Upper lobe of right lung (tissue), 1 donor: ENCODE results near the gene CD4. TPM values are rescaled to one million over a fixed set of nuclear protein-coding genes. Genes with fewer than 3 reads are reported as not detected.

ENCODE experiments used
- ATAC-seq: fragments of 200-7000 bp; cut with Tn5 transposase; one replicate; pipeline ENCODE4 v1.9.1; 2020; ENCODE audit warnings: mild to moderate bottlenecking, moderate library complexity
- DNase-seq: peaks from one replicate; pipeline ENCODE4 v3.0.0-alpha.2; 2020
- H3K27ac ChIP-seq: fragments of 200-600 bp; one replicate; pipeline ENCODE4 v1.8.0; 2022
- H3K27me3 ChIP-seq: fragments of 200-600 bp; one replicate; pipeline ENCODE4 v1.8.0; 2022; ENCODE audit warnings: mild to moderate bottlenecking
- H3K36me3 ChIP-seq: fragments of 200-600 bp; one replicate; pipeline ENCODE4 v1.8.0; 2022
- H3K4me1 ChIP-seq: fragments of 200-600 bp; one replicate; pipeline ENCODE4 v1.8.0; 2022
- H3K4me3 ChIP-seq: fragments of 200-600 bp; one replicate; pipeline ENCODE4 v1.8.0; 2022; ENCODE audit warnings: mild to moderate bottlenecking
- H3K9me3 ChIP-seq: fragments of 200-600 bp; one replicate; pipeline ENCODE4 v1.8.0; 2022
- intact Hi-C: fragments of 100-400 bp; cut with DNase I; formaldehyde crosslinking; loops from one replicate; pipeline ENCODE4 v1.11.0; 2022
- total RNA-seq: library from RNA; stranded (reverse); fragmentation: NEBNext Ultra II Directional; extraction: Animal tissue kit (Norgen Biotek cat#: 25700); gene quantifications from one replicate; pipeline ENCODE4 v1.2.1, GENCODE V29; 2021
- TF ChIP-seq, protein P1 (sequence below): fragments of 200-600 bp; IDR thresholded peaks from one replicate; pipeline ENCODE4 v1.8.0; 2022; ENCODE audit warnings: antibody characterized with exemption
- donor health status: DM: no; HTN: yes; CAD: no; lungs with severe emphysema.

CD4 gene
- total RNA-seq, 1 donor from 2014 or later, result 67.6 TPM

- H3K4me1 ChIP-seq, result no peaks in the 10 kb centered on the region
- no peaks in the 10 kb centered on the region for H3K9me3 ChIP-seq
- no peaks in the 10 kb centered on the region for H3K36me3 ChIP-seq
- no peak overlapping the region for H3K27ac ChIP-seq
- DNase-seq (no peak), ATAC-seq (no peak)
- TF ChIP-seq, protein P1, sequence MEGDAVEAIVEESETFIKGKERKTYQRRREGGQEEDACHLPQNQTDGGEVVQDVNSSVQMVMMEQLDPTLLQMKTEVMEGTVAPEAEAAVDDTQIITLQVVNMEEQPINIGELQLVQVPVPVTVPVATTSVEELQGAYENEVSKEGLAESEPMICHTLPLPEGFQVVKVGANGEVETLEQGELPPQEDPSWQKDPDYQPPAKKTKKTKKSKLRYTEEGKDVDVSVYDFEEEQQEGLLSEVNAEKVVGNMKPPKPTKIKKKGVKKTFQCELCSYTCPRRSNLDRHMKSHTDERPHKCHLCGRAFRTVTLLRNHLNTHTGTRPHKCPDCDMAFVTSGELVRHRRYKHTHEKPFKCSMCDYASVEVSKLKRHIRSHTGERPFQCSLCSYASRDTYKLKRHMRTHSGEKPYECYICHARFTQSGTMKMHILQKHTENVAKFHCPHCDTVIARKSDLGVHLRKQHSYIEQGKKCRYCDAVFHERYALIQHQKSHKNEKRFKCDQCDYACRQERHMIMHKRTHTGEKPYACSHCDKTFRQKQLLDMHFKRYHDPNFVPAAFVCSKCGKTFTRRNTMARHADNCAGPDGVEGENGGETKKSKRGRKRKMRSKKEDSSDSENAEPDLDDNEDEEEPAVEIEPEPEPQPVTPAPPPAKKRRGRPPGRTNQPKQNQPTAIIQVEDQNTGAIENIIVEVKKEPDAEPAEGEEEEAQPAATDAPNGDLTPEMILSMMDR, result no peak
- H3K4me3 ChIP-seq, result no peak overlapping the region
- H3K27me3 ChIP-seq, result no peaks in the 10 kb centered on the region
- intact Hi-C loops, result no loop called here
Observed at GRCh38 chr12:6834873-6835272, 45.5 kb downstream of the CD4 start.

- intact Hi-C loops, result no loop called here
- Histone ChIP-seq H3K27me3 (no peaks in the 10 kb centered on the region), H3K27ac (no peak overlapping the region), H3K4me3 (no peak overlapping the region), H3K36me3 (no peaks in the 10 kb centered on the region), H3K9me3 (no peaks in the 10 kb centered on the region), H3K4me1 (no peaks in the 10 kb centered on the region)
- TF ChIP-seq, protein P1, result no peak
- ATAC-seq (no peak), DNase-seq (no peak)
Observed at GRCh38 chr12:6836851-6837250, 47.5 kb downstream of the CD4 start.

DNA sequence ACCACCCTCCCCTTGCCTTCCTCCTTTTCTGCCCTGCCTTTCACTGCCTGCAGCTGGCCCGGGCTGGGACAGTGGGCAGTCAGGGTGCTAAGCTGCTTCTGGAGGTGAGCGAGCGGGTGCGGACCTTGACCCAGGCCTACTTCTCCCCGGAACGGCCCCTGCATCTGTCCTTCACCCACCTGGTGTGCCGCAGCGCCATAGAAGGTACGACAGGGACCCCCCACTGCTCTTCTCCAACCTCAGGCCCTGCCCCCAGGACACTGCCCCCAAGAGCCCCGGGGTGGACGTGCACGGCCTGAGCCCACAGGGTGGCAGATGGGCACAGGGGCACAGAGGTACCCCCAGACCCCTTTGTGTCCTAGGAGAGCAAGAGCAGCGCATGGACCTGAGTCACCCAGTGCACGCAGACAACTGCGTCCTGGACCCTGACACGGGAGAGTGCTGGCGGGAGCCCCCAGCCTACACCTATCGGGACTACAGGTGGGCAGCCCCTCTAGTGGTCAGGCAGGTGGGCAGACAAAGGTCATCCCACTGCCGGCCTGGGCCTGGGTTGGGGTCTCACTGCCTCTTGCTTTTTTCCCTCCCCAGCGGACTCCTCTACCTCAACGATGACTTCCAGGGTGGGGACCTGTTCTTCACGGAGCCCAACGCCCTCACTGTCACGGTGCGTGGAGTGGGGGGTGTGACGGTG is 48.2 kb downstream of the CD4 start:
- TF ChIP-seq, protein P1, result no peak
- Histone ChIP-seq H3K9me3 (no peaks in the 10 kb centered on the region), H3K4me3 (no peak overlapping the region), H3K36me3 (no peaks in the 10 kb centered on the region), H3K27ac (no peak overlapping the region), H3K4me1 (no peaks in the 10 kb centered on the region), H3K27me3 (no peaks in the 10 kb centered on the region)
- ATAC-seq (no peak), DNase-seq (no peak)
- intact Hi-C loops, result no loop called here

DNA sequence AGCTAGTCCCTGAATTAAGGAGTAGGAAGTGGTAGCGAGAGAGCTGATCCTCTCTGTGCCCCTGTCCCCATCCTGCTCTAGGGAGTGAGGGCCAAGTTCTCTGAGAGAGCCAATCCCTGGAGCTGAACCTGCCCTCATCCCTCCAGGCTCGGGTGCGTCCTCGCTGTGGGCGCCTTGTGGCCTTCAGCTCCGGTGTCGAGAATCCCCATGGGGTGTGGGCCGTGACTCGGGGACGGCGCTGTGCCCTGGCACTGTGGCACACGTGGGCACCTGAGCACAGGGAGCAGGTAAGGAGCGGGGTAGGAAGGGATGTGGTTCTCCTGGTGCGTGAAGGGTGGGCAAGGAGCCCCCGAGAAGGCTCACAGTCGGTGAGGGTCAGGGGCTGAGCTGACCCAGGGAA is 49.5 kb downstream of the CD4 start:
- Histone ChIP-seq H3K4me3 (no peak overlapping the region), H3K27ac (no peak overlapping the region), H3K4me1 (no peaks in the 10 kb centered on the region), H3K27me3 (no peaks in the 10 kb centered on the region), H3K36me3 (no peaks in the 10 kb centered on the region), H3K9me3 (no peaks in the 10 kb centered on the region)
- ATAC-seq (no peak), DNase-seq (no peak)
- intact Hi-C loops, result no loop called here
- TF ChIP-seq, protein P1, result no peak

DNA sequence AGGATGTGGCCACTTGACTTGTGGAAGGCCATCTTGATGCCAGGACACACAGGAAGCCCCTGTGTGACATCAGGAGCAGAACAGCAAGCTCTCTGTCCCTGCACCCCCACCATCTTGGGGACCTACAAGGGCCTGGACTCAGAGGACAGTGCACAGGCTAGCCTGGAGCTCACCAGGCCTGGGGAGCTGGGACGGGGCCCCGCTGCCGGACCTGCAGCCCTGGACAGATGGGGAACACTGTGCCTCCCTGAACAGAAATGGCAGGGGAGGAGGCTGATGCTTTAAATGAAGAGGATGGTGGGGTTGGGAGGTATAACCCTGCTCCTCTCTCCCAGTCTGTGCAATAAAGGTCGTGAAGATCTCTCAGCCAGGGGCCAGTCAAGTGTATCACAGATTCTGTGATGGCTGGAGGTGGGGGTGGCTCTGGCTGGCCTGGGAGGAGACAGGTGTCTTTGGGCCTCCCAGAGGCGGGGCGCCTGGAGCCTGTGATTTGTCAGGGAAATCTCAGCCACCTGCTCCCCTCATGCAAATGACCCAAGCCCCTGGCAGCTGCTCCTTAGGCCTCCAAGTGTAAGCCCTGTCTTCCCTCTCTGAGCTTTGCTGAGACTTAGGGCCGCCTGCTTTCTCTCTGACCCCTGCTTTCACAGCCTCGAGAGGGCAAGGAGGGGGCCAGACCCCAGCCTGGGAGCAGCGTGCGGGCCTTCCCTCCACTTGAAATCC is 50.3 kb downstream of the CD4 start:
- ATAC-seq (no peak), DNase-seq (no peak)
- H3K27me3 ChIP-seq, result no peaks in the 10 kb centered on the region
- TF ChIP-seq, protein P1, result no peak
- intact Hi-C loops, result no loop called here
- H3K9me3 ChIP-seq, result no peaks in the 10 kb centered on the region
- H3K36me3 ChIP-seq, result no peaks in the 10 kb centered on the region
- H3K4me1 ChIP-seq, result no peaks in the 10 kb centered on the region
- no peak overlapping the region for H3K4me3 ChIP-seq
- H3K27ac ChIP-seq, result no peak overlapping the region
